ENCODE results near the gene EPHA5. TPM values are rescaled to one million over a fixed set of nuclear protein-coding genes. Genes with fewer than 3 reads are reported as not detected.
"Not testable (repeated sequence)": the region's sequence is repeated elsewhere in the genome, so short reads cannot be mapped to it uniquely, and the experiment has no call there.

The EPHA5 gene
- total RNA-seq, 1 donor from 2014 or later: not detected

DNA sequence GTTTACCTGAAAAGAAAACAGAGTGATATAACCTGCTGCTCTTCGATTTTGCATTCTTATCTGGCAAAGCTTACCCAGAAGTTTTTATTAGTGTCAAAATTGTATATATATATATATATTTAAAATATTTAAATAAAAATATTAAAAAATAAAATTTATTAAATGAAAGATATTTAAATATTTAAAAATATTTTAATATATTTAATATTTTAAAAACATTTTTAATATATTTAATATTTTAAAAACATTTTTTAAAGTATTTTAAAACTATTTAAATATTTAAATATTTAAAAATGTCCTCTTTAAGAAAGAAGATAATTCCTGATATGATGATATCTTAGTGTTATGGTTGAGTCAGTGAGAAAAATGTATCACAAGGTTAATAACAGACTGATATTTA lies 317.2 kb downstream of the EPHA5 start:
- DNase-seq: no peak

DNA sequence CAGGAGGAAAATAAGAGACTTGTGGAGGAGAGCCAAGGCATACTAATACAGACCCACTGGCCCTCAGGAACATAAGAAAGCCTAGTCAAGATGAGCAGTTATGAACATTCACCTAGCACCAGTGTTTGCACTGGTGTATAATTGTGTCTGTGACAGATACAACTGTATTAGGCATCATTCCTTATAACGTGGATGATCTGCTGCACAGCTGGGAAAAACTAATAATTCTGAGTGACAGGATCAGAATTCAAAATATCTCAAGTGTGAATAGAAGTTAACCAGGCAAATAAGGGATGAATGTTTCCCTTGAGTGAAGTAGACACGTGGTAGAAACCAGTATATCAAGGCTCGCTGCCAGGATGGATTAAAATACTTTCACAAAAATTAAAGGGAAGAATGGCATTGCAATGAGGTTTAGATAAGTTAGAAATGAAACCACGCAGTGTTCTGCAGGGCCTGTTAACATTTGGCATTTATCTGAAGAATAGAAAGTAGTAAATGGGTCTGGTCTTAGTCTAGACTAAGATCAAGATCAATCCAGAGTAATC lies 325.9 kb downstream of the EPHA5 start:
- DNase-seq: no peak

DNA sequence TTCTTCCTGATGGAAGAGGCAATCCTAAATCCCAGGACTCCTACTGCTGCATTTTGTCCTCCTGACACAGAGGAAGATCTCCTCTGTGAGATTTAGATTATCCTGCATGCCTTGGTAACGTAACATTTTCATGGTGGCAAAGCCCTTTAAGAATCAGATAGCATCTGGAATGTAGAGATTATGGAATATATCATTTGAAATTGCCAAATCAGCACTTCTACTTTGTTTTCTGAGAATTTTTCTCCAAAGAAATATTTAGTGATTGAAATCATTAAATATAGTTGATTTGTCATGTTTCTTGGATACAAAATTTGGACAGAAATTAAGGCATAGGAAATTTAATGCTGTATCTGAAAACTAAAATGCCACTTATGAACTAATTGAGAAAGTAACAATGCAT lies 326.9 kb downstream of the EPHA5 start:
- DNase-seq: no peak

DNA sequence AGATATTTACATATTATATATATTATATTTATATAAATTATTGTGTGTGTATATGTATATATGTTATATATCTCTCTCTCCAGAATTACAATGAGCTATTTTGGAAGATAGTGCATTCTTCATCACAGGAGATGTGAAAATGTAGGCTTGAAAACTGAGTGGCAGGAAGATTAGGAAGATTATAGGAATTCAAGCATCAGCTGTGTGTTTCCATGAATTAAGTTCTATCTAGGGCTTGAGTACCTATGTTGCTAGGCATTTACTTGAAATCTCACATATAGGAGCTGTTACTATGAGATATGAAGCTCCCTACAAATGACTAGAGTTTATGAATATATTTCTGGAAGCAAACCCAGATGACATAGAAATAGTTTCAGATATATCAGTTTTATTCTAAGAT lies 328.7 kb downstream of the EPHA5 start:
- DNase-seq: no peak

DNA sequence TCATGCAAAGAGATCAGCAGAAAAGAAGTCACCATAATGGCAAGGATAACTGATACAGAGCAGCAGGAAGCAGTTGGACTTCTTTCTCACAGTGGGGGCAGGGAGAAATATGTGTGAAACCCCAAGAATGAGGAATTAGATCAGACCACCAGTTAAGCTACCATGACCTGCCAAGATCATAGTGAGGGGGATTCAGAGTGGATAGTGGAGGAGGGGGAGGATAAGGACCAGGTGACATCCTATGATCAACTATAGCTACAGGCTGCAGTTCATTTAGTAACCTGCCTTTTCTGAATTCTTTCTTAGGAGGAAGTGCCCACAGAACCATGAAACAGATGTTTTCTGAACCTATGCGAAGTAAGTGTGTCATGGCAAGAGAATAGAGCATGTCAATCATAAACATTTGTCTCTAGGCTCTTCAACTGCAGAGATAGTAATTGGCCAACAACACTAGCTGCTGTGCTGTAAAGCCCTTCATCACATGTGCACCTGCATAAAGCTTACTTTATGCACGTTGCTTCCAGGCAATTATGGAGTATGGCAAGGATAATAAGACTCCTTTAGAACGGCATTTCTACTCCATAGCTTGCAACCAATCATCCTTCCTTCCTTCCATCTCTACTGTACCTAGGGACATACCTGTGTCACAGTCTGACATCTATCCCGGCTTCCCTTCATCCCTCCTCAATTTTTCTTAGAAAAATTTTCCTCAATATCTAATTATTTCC lies 329.7 kb downstream of the EPHA5 start:
- DNase-seq: no peak

DNA sequence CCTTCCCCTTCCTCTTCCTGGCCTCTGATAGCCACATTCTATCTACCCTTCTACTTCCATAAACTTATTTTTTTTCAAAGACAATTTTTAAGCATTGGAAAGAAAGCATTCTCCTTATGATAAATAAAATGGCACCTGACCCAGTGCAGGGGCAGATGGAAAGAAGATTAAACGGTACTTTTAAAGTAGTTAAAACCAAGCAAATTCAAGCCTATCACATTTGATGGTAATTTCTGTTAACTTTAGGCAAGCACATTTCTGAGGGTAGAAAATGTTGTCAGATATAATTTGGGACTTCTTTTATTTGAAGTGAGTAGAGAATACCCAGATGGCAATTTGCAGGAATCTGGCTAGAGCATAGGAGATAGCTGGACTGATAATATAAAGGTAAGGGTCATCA lies 332.9 kb downstream of the EPHA5 start:
- DNase-seq: no peak

DNA sequence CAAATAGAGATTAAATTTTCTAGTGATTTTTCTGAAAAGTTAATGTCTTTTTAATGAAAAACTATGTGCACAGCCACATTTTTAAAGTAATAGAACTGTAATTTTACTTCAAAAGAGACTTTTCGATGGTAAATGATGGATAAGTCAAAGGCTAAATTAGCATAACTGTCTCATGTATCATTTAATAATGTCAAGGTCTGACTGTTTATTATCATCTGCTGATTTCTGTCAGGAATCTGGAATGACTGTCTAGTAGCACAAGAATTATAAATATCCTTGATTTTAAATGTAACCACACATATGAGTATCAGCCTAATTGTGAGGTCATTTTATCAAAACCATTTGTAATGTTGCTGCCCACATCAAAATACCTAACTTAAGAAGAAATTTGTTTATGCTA lies 333.8 kb downstream of the EPHA5 start:
- DNase-seq: no peak

DNA sequence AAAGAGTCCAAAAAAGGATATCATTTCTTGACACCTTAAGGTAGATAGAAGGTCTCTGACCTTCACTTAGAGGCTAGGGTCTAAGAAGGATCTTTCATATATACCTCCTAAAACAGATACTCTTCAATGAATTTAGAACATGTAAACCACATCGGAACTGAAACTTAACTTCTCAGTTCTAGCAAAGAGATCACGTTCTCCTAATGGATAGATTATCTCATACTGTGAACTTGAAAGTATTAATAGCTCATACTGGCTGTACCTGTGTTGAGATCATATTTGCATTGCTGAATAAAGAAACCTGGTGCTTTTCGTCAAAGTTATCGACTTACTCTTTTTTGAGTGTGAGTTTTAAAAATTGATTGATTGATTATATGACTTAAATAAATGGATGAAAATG lies 353.8 kb downstream of the EPHA5 start:
- no peak for DNase-seq

DNA sequence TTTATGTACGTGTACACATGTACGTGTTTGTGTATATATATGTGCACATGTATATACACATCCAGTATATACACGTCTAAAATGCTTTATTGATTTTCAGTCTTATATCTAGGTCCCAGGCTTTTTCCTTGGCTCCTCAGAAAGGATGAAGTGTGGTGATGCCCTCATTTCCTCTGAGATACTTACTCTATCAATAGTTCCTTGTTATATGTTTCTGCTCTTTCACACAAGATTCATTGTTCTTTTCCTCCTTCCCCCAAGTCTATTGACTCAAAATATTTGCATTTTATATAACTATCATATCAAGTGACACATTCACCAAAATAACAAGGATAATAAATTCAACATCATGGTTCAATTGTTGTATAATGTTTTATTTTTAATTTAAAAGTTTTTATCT lies 359.2 kb downstream of the EPHA5 start:
- no peak for DNase-seq

DNA sequence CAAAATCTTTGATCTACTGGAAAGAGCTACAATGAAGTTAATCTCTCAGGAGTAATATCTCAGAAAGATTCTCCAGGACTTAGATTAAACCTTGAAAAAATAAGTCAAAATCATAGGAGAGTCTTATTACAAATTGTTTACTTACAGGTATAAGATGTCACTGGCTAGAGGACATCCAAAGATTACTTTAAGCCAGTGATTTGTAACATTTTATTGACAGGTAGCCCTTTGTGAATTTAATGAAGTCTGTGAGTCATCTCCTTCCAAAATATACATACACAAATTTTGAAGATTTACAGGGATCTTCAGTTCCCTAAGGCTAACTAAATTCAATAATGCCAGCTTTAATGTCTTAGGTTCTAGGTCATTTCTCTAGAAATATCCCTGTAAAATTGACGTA lies 359.7 kb downstream of the EPHA5 start:
- DNase-seq: no peak

DNA sequence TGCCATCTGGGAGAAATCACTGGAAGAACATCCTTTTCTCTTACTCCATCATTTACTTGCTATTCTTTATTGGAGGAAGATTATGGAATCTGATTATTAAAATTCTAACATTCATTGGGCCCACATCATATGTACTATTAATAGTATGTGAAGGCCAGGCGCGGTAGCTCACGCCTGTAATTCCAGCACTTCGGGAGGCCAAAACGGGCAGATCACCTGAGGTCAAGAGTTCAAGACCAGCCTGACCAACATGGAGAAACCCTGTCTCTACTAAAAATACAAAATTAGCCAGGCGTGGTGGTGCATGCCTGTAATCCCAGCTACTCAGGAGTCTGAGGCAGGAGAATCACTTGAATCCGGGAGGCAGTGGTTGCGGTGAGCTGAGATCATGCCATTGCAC lies 361.7 kb downstream of the EPHA5 start:
- DNase-seq: not testable (repeated sequence)

DNA sequence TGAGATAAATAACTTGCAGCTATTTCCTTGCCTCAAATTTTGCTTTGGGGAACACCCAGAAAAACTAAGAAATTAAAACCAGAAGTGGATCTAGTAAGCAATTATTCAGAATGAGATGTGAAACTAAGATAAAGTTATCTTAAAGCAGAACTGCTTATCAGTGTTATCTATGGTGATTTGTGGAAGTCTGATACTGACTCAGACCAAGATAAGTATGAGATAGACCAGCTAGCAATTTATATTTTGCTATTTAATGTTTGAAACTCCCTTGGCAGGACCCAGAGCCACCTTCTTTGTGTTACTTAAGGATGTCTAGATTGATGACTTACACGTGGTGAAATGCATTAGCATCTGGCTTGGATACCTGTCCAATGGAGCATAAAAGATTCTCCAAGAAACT lies 368.1 kb downstream of the EPHA5 start:
- no peak for DNase-seq

DNA sequence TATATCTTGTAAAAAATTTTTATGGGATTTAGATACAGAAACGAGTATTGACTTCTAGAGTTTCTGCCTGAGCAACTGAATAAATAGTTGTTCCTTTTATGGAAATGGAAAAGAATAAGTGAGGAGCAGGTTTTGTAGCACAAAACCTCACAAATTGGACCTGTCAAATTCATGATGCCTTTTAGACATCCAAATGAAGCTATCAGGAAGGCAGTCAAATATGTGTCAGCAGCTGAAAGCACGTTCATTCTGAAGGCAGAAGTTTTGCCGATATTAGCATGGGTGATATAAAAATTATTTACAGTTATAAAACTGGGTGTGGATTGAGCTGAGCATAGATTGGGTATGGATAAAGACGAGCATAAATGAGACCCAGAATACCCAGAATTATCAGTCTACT lies 374.0 kb downstream of the EPHA5 start:
- DNase-seq: no peak

DNA sequence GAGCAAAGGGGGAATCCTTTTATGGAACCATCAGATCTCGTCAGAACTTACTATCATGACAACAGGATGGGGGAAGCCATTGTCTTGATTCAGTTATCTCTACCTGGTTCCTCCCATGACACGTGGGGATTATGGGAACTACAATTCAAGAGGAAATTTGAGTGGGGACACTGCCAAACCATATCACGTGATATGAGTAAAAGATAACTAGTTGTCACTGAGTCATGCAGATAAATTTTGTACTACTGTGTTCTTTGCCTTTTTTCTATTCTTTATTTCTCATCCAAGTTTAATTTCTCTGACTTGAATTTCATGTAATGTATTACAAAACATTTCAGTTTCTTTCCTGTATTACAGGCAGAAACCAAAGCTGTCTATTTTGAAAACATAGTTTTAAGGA lies 383.2 kb downstream of the EPHA5 start:
- DNase-seq: no peak

Data from dermis blood vessel endothelial cell (primary cell).